ENCODE data around the gene MCM6. TPM values are rescaled to one million over a fixed set of nuclear protein-coding genes. Genes with fewer than 3 reads are reported as not detected.

The MCM6 gene
- total RNA-seq, 2 donors from 2014 or later = 7.7 to 9.2 TPM

DNA sequence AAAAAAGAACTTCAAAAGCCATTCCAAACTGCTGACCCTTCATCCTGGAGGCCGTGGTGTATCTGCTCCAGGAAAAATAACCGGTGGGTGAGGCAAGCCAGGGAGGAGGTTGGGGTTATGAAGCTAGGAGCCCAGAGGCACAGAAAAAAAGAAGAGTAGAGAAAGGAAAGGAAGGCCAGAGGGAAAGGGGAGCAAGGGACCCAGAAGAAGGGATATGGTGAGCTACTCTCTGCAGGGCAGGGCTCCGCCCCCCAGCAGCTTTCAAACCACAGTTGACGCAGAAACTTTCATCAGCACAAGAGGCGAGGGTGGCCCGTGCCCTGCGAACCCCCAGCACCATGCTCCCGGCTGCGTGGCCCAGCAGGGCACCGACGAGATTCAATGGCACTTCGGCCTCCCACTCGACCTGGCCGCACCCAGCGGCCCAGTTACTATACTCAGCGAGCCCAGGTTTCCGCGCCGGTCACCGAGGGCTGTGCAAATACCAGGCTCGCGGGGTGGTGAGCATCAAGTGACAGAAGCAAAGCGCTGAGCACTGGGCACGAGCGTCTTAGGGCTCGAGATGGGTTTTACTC, 665 bp downstream of the MCM6 start:
- peak; percentile 55 for DNase-seq
- peak; percentile 57 to 72 for ATAC-seq
- intact Hi-C loops (cut with DNase I) = no loop called here

DNA sequence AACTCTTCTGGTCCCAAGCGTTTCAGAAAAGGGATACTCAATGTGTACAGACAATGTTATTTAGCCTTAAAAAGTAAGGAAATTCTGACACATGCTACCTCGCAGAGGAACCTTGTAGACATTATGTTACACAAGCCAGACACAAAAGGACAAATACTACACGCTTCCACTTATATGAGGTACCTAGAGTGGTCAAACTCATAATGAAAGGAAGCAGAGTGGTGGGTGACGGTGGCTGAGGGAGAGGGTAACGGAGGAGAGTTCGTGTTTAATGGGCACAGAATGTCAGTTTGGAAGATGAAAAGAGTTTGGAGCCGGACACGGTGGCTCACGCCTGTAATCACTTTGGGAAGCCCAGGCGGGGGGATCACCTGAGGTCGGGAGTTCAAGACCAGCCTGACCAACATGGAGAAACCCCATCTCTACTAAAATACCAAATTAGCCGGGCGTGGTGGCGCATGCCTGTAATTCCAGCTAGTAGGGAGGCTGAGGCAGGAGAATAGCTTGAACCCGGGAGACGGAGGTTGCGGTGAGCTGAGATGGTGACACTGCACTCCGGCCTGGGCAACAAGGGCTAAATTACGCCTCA, 1.4 kb downstream of the MCM6 start:
- intact Hi-C loops (cut with DNase I) = no loop called here
- no peak for DNase-seq
- no peak for ATAC-seq

DNA sequence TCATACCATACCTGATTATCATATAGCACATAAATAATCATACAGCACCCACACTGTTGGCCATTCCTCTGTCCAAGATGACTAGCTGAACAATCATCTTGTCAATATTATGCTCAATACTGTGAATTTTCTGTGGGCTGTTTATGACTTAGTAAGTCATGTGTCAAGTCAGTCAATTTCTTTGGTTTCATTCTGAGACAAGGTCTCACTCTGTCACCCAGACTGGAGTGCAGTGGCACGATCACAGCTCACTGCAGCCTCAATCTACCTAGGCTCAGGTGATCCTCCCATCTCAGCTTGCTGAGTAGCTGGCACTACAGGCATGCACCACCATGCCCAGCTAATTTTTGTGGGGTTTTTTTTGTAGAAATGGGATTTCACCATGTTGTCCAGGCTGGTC, 5.7 kb downstream of the MCM6 start:
- intact Hi-C loops (cut with DNase I) = no loop called here
- no peak for ATAC-seq
- DNase-seq = no peak

DNA sequence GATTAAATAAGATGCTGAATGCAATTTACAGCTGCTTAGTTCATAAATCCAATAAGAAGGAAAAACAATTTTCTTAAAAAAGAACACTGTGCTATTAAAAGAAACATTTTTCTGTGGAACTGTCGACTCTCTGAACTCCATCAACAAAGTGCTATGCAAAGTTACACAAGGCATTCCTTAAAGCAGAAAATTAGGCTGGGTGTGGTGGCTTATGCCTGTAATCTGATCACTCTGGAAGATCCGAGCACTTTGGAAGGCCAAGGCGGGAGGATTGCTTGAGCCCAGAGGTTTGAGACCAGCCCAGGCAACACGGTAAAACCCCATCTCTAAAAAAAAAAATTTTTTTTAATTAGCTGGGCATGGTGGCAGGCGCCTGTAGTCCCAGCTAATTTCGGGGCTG, 13.0 kb downstream of the MCM6 start:
- ATAC-seq (no peak), DNase-seq (no peak)
- intact Hi-C loops (cut with DNase I) = no loop called here

DNA sequence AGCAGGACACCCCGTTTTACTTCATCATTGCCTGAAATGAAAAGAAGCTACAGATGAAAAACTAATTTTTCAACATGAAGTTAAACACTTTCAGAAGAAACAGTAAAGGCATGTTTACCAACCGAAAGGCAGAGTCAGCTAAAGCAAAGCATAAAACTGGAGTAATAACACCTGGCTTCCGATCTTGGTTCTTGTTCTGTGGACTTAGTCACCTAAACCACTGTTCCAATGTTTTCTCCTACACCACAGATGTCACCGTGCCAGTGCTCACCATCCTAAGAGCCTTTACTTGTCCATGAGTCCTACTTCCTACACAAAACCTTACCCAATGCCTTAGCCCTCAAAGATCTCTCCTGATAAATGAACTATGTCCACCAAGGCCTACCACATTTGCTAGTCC, 13.5 kb downstream of the MCM6 start:
- intact Hi-C loops (cut with DNase I) = no loop called here
- no peak for ATAC-seq

DNA sequence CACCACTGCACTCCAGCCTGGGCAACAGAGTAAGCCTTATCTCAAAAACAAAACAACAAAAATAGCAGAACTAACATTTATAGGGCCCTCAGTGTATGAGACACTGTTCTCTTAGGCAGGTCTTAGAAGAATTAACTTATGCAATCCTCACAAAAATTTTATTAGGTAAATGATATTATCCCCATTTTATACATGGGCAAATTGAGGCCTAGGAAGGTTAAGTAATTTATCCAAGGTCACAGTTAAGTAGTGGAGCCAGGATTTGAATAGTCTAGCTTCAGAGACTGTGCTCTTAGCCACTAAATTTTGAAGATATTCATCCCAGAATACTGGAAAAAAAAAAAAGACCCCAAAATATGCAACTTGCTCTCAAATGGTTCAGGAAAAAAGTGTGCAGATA, 22.8 kb downstream of the MCM6 start:
- intact Hi-C loops (cut with DNase I) = no loop called here
- ATAC-seq (no peak), DNase-seq (no peak)

More for the DNA sequence above, 13.5 kb downstream of the MCM6 start:
- DNase-seq = no peak

DNA sequence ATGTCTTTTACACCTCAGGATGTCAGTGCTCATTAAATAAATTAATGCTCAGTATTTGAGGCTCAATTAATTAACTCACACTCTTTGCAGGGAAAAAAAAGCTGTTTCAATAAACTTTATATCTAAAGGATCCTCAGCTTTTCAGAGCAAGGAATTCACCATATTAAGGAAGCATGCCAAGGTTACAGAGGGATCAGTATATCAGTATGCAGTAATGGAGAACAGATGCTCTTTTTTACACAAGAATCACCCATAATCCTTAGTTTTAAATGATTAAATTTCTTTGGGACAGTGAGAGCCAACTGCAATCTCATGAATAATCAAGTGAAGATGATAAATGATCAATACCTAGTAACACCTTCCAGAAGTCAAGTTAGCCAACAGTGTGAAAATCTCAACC, 24.4 kb downstream of the MCM6 start:
- ATAC-seq (no peak), DNase-seq (no peak)
- intact Hi-C loops (cut with DNase I) = no loop called here

DNA sequence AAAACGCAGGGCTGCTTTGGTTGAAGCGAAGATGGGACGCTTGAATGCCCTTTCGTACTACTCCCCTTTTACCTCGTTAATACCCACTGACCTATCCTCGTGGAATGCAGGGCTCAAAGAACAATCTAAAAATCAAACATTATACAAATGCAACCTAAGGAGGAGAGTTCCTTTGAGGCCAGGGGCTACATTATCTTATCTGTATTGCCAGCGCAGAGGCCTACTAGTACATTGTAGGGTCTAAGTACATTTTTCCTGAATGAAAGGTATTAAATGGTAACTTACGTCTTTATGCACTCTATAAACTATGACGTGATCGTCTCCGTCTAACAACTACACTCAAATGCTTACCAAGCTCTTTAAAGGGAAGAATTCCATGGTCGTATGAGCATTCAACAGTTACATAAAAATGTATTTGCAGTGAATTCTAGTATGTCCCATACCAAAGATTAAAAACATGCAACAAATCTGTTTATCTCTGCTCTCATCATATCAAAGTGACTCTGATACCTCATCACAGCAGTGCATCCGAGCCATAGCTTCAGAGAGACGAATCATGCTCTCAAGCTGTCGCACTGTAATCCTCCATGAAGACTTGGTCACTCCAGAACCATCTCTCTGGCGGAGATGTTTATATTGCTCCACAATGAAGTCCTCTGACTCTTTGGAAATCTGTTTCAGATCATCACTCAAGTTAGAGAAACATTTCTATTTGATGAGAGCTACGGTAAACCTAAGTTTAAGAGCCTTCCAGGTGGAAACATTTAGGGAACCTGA, 25.2 kb downstream of the MCM6 start:
- intact Hi-C loops (cut with DNase I) = no loop called here
- ATAC-seq (no peak), DNase-seq (no peak)

DNA sequence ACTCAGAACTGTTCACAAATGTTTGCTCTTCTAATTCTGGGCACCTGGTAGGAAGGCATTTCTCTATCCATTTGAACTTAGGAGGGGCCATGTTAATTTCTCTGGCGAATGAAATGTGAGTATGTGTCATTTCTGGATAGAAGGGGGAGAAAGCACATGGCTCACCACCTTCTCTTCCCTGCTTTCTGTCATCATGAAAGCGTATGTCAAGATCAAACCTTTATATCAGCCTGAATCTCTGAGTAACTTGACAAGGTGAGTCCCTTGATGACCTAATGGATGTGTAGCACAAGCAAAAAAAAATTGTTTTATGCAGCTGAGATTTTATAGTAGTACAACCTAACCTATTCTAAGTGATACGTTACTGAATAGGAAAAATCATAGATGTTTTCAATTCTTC, 27.2 kb downstream of the MCM6 start:
- no peak for DNase-seq
- ATAC-seq = no peak
- intact Hi-C loops (cut with DNase I) = no loop called here

DNA sequence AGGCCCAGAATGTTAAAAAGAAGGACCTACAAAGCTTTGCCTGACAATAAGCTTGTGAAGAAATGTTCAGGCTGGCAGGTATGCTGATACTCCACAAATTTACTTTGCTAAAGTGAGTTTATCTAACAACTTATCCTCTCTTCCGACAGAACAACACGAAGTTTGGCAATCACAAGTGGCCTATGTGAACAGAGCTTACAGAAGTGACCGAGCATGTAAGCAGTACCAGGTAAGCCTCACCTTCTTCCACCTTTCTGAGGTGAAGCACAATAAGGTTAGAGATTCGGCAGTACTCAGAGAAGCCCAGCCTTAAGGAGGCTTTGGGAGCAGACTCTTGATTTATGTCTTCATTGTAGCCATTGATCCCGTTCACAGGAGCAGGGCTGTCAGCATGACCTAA, 30.2 kb downstream of the MCM6 start:
- intact Hi-C loops (cut with DNase I) = no loop called here
- DNase-seq (no peak), ATAC-seq (no peak)

DNA sequence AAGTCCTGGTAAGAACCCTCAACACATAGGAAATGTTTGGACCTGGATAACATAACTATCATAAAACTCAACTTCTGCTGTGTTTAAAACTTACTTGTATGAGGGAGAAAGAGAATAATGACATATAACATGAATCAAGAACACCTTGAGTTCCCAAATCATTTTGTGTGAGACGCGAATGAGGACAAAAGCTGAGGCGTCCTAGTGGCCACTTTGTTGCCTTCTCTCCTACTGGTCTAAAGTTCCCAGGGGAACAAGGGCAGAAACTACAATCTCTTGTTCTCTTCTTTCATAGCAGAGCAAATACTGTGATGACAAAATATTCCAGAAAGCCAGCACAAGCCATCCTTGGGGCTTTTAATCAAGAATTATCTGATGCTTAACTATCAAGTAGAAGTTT, 31.0 kb downstream of the MCM6 start:
- intact Hi-C loops (cut with DNase I) = no loop called here
- DNase-seq = no peak
- ATAC-seq = no peak

DNA sequence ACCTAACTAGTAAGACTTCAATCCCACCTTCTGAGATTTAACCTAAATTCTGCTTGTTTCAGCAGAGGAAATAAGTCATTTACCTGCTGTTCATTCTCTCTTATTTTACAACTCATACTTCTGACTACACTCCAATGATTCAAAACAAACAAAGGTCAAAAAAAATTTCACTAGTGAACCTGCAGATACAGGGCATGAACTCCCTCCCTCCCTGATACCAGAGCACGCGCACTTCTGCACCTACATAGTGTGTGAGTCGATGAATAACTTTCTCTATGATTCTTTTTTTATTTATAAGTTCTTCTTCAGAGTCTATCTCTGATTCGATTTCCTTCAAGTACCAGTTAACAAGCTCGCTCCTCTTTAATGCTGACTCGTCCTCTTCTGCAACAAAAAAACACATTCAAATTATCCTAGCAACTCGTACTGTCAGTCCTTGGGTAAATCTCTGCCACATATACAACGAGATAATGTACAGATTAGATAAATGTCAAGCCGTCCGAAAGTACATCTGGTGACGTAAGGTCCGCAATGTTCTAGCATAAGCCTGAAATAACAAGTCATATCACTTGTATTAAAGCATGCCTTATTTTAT, 31.8 kb downstream of the MCM6 start:
- intact Hi-C loops (cut with DNase I) = no loop called here
- ATAC-seq = no peak
- DNase-seq = no peak

DNA sequence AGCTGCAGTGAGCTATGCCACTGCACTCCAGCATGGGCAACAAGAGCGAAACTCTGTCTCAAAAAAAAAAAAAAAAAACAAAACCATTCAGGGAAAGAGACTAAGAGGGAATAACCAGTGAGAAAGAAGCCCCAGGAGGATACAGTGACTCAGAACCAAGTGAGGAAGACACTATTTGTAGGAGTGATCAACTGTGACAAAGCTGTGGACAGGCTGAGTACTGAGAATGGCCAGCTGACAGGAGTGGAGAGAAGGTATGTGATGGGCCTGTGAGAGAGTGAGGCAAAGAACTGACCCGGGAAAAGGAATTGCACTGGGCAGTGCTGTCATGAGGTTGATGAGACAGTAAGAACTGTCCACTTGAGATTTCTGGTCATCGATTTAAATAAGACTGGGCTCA, 32.6 kb downstream of the MCM6 start:
- intact Hi-C loops (cut with DNase I) = no loop called here
- peak in 1 of 2 donors; percentile 24 for ATAC-seq

DNA sequence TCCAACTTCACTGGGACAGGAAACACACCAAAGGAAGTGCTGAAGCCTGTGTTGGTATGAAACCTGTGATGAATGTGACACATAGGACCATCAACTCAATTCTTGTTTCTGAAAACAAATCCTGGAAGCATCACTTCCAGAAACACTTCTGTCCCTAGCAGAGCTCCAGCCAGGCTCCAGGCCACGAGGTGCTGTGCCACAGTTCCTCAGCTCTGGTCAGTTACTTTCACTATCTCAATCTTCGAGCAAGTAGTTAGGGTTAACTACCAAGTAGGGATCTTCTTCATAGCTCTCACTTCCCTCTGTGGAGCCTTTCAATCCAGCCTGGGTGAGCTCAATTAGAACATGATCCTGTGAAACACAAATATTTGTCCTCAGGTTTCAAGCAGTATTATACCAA, 35.6 kb downstream of the MCM6 start:
- DNase-seq (no peak), ATAC-seq (peak in 1 of 2 donors; percentile 22)
- intact Hi-C loops (cut with DNase I) = no loop called here

More for the DNA sequence above, 32.6 kb downstream of the MCM6 start:
- DNase-seq = no peak

DNA sequence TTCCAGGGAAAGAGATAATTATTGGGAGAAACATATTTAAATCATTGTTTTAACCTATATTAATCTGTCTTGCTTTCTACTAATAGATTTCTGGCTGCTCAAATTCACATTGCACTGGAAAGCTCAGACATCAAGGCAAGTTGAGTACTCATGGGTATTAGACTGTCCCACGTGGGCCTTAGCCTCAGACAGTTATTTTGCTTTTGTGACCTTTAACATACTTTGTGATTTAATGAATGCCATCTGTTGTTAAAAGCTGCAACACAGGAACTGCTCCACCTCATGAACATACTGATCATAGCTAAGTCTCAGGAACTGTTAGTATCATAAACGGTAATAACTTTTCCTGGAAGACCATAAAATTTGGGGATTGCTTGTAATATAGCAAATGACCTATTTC, 36.5 kb downstream of the MCM6 start:
- intact Hi-C loops (cut with DNase I) = no loop called here
- DNase-seq (no peak), ATAC-seq (peak; percentile 38 to 76)

DNA sequence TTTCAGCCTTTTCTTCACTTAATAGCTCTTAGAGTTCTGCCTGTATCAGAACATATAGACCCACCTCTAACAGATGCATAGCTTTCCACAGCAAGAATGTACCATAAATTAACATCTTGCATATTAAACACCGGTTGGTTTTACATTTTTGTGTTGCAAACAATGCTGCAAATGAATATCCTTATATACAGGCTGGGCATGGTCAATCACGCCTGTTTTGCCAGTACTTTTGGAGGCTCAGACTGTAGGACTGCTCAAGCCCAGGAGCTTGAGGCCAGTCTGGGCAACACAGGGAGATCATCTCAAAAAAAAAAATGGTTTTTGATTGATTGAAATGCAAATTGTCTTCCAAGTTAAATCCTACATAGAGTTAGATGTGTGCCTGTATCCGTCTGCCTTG, 37.7 kb downstream of the MCM6 start:
- intact Hi-C loops (cut with DNase I) = no loop called here
- no peak for DNase-seq
- no peak for ATAC-seq

DNA sequence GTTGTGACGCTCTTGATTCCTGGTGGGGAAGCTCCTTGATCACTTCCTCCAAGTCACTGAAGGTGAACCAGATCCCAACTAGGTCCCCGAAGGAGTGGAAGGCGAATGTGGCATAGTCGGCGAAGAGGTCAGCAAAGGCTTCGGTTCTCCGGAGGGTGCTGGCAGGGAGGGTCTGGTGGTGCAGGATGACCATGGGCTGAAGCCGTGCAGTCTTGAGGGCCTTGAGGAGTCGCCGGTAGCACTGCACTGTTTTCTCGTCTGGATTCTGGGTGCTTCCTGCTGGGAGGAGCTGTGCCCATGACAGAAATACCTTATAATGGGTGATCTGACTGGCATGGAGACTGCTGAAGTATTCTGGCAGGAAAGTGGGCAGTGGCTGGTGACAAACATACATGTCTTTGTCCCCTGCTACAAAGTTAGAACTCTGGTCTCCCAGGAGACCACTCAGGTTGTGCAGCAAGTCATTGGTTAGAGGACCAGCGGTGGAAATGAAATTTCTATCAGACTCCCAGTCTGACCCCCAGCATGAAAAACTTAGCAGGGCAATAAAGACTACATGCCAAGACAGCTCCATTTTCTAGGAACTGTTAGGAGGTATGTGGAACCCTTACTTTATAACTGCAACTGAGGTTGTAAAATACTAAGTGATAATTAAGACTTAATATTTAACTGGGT, 39.5 kb downstream of the MCM6 start, which contains the start of gene LCT:
LCT (minus strand) TSS at position 589 of the 675 bp plus-strand sequence; CDS start at position 574, 15 bp downstream.
- intact Hi-C loops (cut with DNase I) = no loop called here
- ATAC-seq = no peak
- no peak for DNase-seq

DNA sequence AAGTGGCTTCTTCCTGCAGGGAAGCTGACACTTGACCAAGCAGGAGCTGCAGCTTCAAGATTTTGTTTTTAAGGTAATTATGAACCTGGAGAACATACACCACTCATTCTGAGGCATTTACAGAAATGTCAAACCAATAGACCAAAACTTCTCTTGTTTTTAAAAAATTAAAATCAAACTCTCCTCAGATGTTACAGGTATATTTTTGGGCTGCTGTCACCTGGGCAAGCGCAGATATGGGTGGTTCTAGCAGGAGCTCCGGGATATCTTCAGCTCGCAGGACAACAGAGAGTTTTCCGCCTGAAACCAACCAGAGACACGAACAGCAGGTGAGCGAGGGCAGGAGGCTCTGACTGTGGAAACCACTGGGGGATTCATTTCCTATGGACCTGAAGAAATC, 43.4 kb downstream of the MCM6 start:
- DNase-seq (no peak), ATAC-seq (no peak)
- intact Hi-C loops (cut with DNase I) = no loop called here

DNA sequence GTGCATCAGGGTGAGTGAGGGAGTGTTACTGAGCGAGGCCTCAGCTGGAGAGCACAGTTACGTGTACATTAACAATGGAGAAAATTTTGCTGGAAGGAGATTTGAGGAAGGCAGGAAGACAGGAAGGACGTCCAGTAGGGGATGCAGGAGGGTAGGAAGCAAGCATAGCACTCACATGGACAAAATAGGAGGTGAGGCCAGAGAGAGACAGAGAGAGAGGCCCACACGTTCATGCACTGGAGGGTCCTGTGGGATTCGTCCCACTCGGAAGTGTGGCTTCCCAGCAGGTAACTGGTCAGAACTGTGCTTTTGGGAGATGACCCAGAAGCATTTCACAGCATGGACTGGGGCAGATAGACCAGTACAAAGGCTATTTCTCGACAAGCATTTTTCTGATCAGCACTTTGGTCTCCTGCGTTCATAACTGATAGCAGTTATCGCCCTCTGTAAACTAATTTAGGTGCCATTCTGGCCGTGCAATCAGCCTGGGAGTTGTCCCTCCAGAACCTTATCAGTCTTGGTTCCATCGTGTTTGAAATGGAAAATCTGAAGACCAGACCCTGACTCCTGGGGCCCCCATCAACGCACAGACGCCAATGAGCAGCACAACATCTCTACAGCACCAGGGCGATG, 44.9 kb downstream of the MCM6 start:
- intact Hi-C loops (cut with DNase I) = no loop called here
- DNase-seq = no peak
- ATAC-seq = no peak

Measured in left cardiac atrium (tissue), 4 donors.